Breast epithelium (tissue), 4 donors: ENCODE measurements around the gene CREB3L1. TPM values are rescaled to one million over a fixed set of nuclear protein-coding genes. Genes with fewer than 3 reads are reported as not detected.

Source experiments
- DNase-seq, 2 donors: peaks; one replicate each; pipeline ENCODE4 v3.0.0-alpha.2; 2019; ENCODE audit warnings: low spot score in 2 of 2
- H3K27ac ChIP-seq, 2 donors: fragments of 200-600 bp; sonication (generic) in 1 of 2; one replicate each; pipeline ENCODE4 v1.5.1; 2016 to 2019; ENCODE audit warnings: mild to moderate bottlenecking in 1 of 2
- H3K27me3 ChIP-seq, 2 donors: fragments of 200-600 bp; sonication (generic) in 1 of 2; one replicate each; pipeline versions ENCODE4 v1.5.1 to v1.6.0; 2017 to 2019; ENCODE audit warnings: control low read depth in 1 of 2, mild to moderate bottlenecking in 1 of 2
- H3K36me3 ChIP-seq: fragments of 200-600 bp; one replicate; pipeline ENCODE4 v1.5.1; 2019
- H3K4me1 ChIP-seq, 2 donors: fragments of 200-600 bp; sonication (generic); one replicate each; pipeline ENCODE4 v1.5.1; 2016 to 2019; ENCODE audit warnings: control low read depth in 1 of 2
- H3K4me3 ChIP-seq, 3 donors: fragments of 200-600 bp; sonication (generic); 1 replicate in 2 of 3; 2 replicates in 1 of 3; pipeline ENCODE4 v1.5.1; 2016 to 2019; ENCODE audit warnings: mild to moderate bottlenecking in 3 of 3, moderate library complexity in 2 of 3
- H3K9me3 ChIP-seq, 2 donors: fragments of 200-600 bp; sonication (generic) in 1 of 2; one replicate each; pipeline ENCODE4 v1.5.1; 2016 to 2019; ENCODE audit warnings: control low read depth in 1 of 2
- POLR2A ChIP-seq: fragments of 450-650 bp; IDR thresholded peaks from one replicate; pipeline ENCODE4 v1.6.1; 2016; ENCODE audit warnings: antibody characterized with exemption, mild to moderate bottlenecking, moderate library complexity
- POLR2AphosphoS5 ChIP-seq, 3 donors: sonication (generic); formaldehyde crosslinking; IDR thresholded peaks; one replicate each; pipeline ENCODE4 v1.6.1; 2017; ENCODE audit warnings: antibody characterized with exemption in 3 of 3
- intact Hi-C: fragments of 100-400 bp; cut with DNase I; formaldehyde crosslinking; loops from one replicate; pipeline ENCODE4 v1.15.1; 2023; ENCODE audit warnings: low total_unique reads
- total RNA-seq, 3 donors: library from RNA; depleted of rRNA; stranded (reverse); fragments of >200 nt; gene quantifications; one replicate each; pipeline ENCODE4 v1.1.0, GENCODE V29; 2016
- TF ChIP-seq, protein P1 (sequence below), 3 donors: fragments of 450-650 bp; IDR thresholded peaks; one replicate each; pipeline ENCODE4 v1.5.1; 2016 to 2017; ENCODE audit warnings: antibody characterized with exemption in 3 of 3, mild to moderate bottlenecking in 3 of 3, moderate library complexity in 3 of 3

The CREB3L1 gene
- total RNA-seq, 3 donors from 2014 or later = 1.6 to 5.1 (median 2.0) TPM

- Histone ChIP-seq H3K4me1 (peaks cover 0 to 5% of the 10 kb centered on the region in 2 donors), H3K27ac (no peak overlapping the region), H3K27me3 (no peaks in the 10 kb centered on the region), H3K4me3 (no peak overlapping the region), H3K36me3 (peaks cover 5% of the 10 kb centered on the region), H3K9me3 (no peaks in the 10 kb centered on the region)
- no peak for DNase-seq
- intact Hi-C loops = no loop called here
- no peak for TF ChIP-seq POLR2AphosphoS5 (IDR thresholded peaks at IDR 0.05)
- no peak for TF ChIP-seq POLR2A
- TF ChIP-seq, protein P1, sequence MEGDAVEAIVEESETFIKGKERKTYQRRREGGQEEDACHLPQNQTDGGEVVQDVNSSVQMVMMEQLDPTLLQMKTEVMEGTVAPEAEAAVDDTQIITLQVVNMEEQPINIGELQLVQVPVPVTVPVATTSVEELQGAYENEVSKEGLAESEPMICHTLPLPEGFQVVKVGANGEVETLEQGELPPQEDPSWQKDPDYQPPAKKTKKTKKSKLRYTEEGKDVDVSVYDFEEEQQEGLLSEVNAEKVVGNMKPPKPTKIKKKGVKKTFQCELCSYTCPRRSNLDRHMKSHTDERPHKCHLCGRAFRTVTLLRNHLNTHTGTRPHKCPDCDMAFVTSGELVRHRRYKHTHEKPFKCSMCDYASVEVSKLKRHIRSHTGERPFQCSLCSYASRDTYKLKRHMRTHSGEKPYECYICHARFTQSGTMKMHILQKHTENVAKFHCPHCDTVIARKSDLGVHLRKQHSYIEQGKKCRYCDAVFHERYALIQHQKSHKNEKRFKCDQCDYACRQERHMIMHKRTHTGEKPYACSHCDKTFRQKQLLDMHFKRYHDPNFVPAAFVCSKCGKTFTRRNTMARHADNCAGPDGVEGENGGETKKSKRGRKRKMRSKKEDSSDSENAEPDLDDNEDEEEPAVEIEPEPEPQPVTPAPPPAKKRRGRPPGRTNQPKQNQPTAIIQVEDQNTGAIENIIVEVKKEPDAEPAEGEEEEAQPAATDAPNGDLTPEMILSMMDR (IDR thresholded peaks at IDR 0.05) = no peak
Measured at GRCh38 chr11:46370253-46370652, 92.8 kb downstream of the CREB3L1 start.

Other genes with a start within 250 kb of the CREB3L1 start
- 10 to 100 TPM; 23.4 to 70.8 (median 42.7) TPM for gene PHF21A, start 156.2 kb upstream of the CREB3L1 start, total RNA-seq
- gene DGKZ, start 69.8 kb downstream of the CREB3L1 start, total RNA-seq = 10 to 100 TPM; 42.3 to 46.5 (median 46.2) TPM
- gene MDK, start 104.0 kb downstream of the CREB3L1 start, total RNA-seq = 100 to 1,000 TPM in 1 of 3 donors, 10 to 100 TPM in 2; 20.5 to 115 (median 54.7) TPM
- gene CHRM4, start 114.1 kb downstream of the CREB3L1 start, total RNA-seq = 1 to 10 TPM in 1 of 3 donors, under 1 TPM in 1, not detected in 1; 0.66 to 1.1 TPM